ENCODE data around the gene ACTL10. TPM values are rescaled to one million over a fixed set of nuclear protein-coding genes. Genes with fewer than 3 reads are reported as not detected.

Gene ACTL10
- total RNA-seq, 4 donors from 2014 or later: 1.5 to 14.1 (median 3.0) TPM; not detected in 1

GRCh38 chr20:33677991-33678702 is 11.4 kb downstream of the ACTL10 start:
- WGBS, 2 donors (ENCODE audit: low coverage in 1 of 2): 73 to 82% methylated on average over 2 to 14 of the region's 15 CpGs
- Histone ChIP-seq H3K36me3 (no peaks in the 10 kb centered on the region), H3K9me3 (no peaks in the 10 kb centered on the region), H3K4me3 (no peak overlapping the region), H3K4me1 (peaks cover 8 to 27% (median 25%) of the 10 kb centered on the region in 4 donors), H3K27ac (peak overlapping the region; percentile 23 to 96 (median 58)), H3K27me3 (no peaks in the 10 kb centered on the region)
- in situ Hi-C loops (cut with MboI; ENCODE audit: low pct_ligation_motif_present in 1 of 4, low pct_unique_long_range_greater_than_20kb in 1 of 4, low sequenced_read_pairs in 3 of 4): no loop called here
- intact Hi-C loops (cut with DNase I; ENCODE audit: low total_unique reads): no loop called here
- DNase-seq: no peak
- TF ChIP-seq POLR2A (IDR thresholded peaks at IDR 0.05) (no peak), POLR2AphosphoS5 (IDR thresholded peaks at IDR 0.05) (no peak), EP300 (IDR thresholded peaks at IDR 0.05; ENCODE audit: low read depth) (no peak), CTCF (IDR thresholded peaks at IDR 0.05) (no peak)

GRCh38 chr20:33679758-33680485 is 13.2 kb downstream of the ACTL10 start:
- H3K4me3 ChIP-seq: no peak overlapping the region
- H3K36me3 ChIP-seq: no peaks in the 10 kb centered on the region
- in situ Hi-C loops (cut with MboI; ENCODE audit: low pct_ligation_motif_present in 1 of 4, low pct_unique_long_range_greater_than_20kb in 1 of 4, low sequenced_read_pairs in 3 of 4) (no loop called here), intact Hi-C loops (cut with DNase I; ENCODE audit: low total_unique reads) (no loop called here)
- no peak for TF ChIP-seq POLR2AphosphoS5 (IDR thresholded peaks at IDR 0.05)
- no peak for TF ChIP-seq EP300 (IDR thresholded peaks at IDR 0.05; ENCODE audit: low read depth)
- TF ChIP-seq CTCF (IDR thresholded peaks at IDR 0.05): no peak
- no peak for TF ChIP-seq POLR2A (IDR thresholded peaks at IDR 0.05)
- 74% methylated on average over 19 of the region's 20 CpGs; no CpG with 5 or more reads in 1 of the 2 donors for WGBS, 2 donors (ENCODE audit: low coverage in 1 of 2)
- no peaks in the 10 kb centered on the region for H3K9me3 ChIP-seq
- H3K27ac ChIP-seq: no peak overlapping the region
- no peak for DNase-seq
- H3K4me1 ChIP-seq: peaks cover 0 to 21% (median 20%) of the 10 kb centered on the region in 4 donors
- H3K27me3 ChIP-seq: no peaks in the 10 kb centered on the region

GRCh38 chr20:33680686-33681085 is 13.9 kb downstream of the ACTL10 start:
- in situ Hi-C loops (cut with MboI; ENCODE audit: low pct_ligation_motif_present in 1 of 4, low pct_unique_long_range_greater_than_20kb in 1 of 4, low sequenced_read_pairs in 3 of 4) (no loop called here), intact Hi-C loops (cut with DNase I; ENCODE audit: low total_unique reads) (no loop called here)
- H3K4me1 ChIP-seq: peaks cover 6 to 21% (median 20%) of the 10 kb centered on the region in 4 donors
- H3K36me3 ChIP-seq: no peaks in the 10 kb centered on the region
- no peak overlapping the region for H3K27ac ChIP-seq
- no peak for DNase-seq
- H3K9me3 ChIP-seq: no peaks in the 10 kb centered on the region
- TF ChIP-seq POLR2A (IDR thresholded peaks at IDR 0.05) (no peak), EP300 (IDR thresholded peaks at IDR 0.05; ENCODE audit: low read depth) (no peak), POLR2AphosphoS5 (IDR thresholded peaks at IDR 0.05) (no peak), CTCF (IDR thresholded peaks at IDR 0.05) (no peak)
- no peaks in the 10 kb centered on the region for H3K27me3 ChIP-seq
- WGBS, 2 donors (ENCODE audit: low coverage in 1 of 2): 91 to 100% methylated on average over 2 of the region's 2 CpGs
- no peak overlapping the region for H3K4me3 ChIP-seq

GRCh38 chr20:33681288-33681687 is 14.5 kb downstream of the ACTL10 start:
- Histone ChIP-seq H3K36me3 (no peaks in the 10 kb centered on the region), H3K9me3 (no peaks in the 10 kb centered on the region), H3K27ac (no peak overlapping the region), H3K27me3 (no peaks in the 10 kb centered on the region), H3K4me3 (no peak overlapping the region), H3K4me1 (peaks cover 6 to 16% (median 15%) of the 10 kb centered on the region in 4 donors)
- TF ChIP-seq POLR2AphosphoS5 (IDR thresholded peaks at IDR 0.05) (no peak), CTCF (IDR thresholded peaks at IDR 0.05) (no peak), POLR2A (IDR thresholded peaks at IDR 0.05) (no peak), EP300 (IDR thresholded peaks at IDR 0.05; ENCODE audit: low read depth) (no peak)
- intact Hi-C loops (cut with DNase I; ENCODE audit: low total_unique reads): no loop called here
- 93 to 94% methylated on average over 2 to 5 of the region's 5 CpGs for WGBS, 2 donors (ENCODE audit: low coverage in 1 of 2)
- in situ Hi-C loops (cut with MboI; ENCODE audit: low pct_ligation_motif_present in 1 of 4, low pct_unique_long_range_greater_than_20kb in 1 of 4, low sequenced_read_pairs in 3 of 4): no loop called here
- no peak for DNase-seq
